WTC11 (cell line): ENCODE measurements around the gene FTH1. TPM values are rescaled to one million over a fixed set of nuclear protein-coding genes. Genes with fewer than 3 reads are reported as not detected.

ENCODE experiments used
- ATAC-seq: fragments of 200-7000 bp; cut with Tn5 transposase; 2 replicates; pipeline ENCODE4 v1.10.0; 2021; ENCODE audit warnings: mild to moderate bottlenecking, moderate library complexity
- CTCF ChIA-PET: fragments of 300-600 bp; sonication (Branson Sonifier 250); formaldehyde crosslinking; loops from one replicate; lab custom pipeline; 2021; ENCODE audit warnings: antibody characterized with exemption; lab: Charles Lee
- POLR2A ChIA-PET: fragments of 350-600 bp; sonication (Branson Sonifier 250); formaldehyde crosslinking; loops from one replicate; lab custom pipeline; 2021; ENCODE audit warnings: antibody characterized with exemption; lab: Charles Lee
- DNase-seq: peaks from one replicate; pipeline ENCODE4 v3.0.0; 2021; ENCODE audit warnings: low spot score
- H3K27ac Mint-ChIP-seq: 2 replicates; pipeline ENCODE4 v1.8.0; 2021; ENCODE audit warnings: mixed read lengths
- H3K27me3 Mint-ChIP-seq: 2 replicates; pipeline ENCODE4 v1.8.0; 2021; ENCODE audit warnings: low read depth, mild to moderate bottlenecking, moderate library complexity, mixed read lengths
- H3K36me3 Mint-ChIP-seq: 2 replicates; pipeline ENCODE4 v1.8.0; 2021; ENCODE audit warnings: mixed read lengths
- H3K4me1 Mint-ChIP-seq: 2 replicates; pipeline ENCODE4 v1.8.0; 2022; ENCODE audit warnings: mixed read lengths
- H3K4me3 Mint-ChIP-seq: 2 replicates; pipeline ENCODE4 v1.8.0; 2021; ENCODE audit warnings: mild to moderate bottlenecking, moderate library complexity, mixed read lengths
- H3K9me3 Mint-ChIP-seq: 2 replicates; pipeline ENCODE4 v1.8.0; 2021; ENCODE audit warnings: mixed read lengths
- ATF1 ChIP-seq: sonication (generic); formaldehyde crosslinking; IDR thresholded peaks from 2 replicates; pipeline ENCODE4 v1.8.1; 2023; ENCODE audit warnings: mild to moderate bottlenecking, moderate library complexity, missing genetic modification reagents
- E2F5 ChIP-seq: sonication (generic); formaldehyde crosslinking; IDR thresholded peaks from 2 replicates; pipeline ENCODE4 v1.8.1; 2022; ENCODE audit warnings: mild to moderate bottlenecking, moderate library complexity, missing genetic modification reagents
- FOXJ3 ChIP-seq: sonication (generic); formaldehyde crosslinking; IDR thresholded peaks from 2 replicates; pipeline ENCODE4 v1.9.0; 2021; ENCODE audit warnings: missing genetic modification reagents, mild to moderate bottlenecking, borderline replicate concordance
- FOXP4 ChIP-seq: sonication (generic); formaldehyde crosslinking; IDR thresholded peaks from 2 replicates; pipeline ENCODE4 v1.8.0; 2022; ENCODE audit warnings: mild to moderate bottlenecking, missing genetic modification reagents
- HMGXB4 ChIP-seq: sonication (generic); formaldehyde crosslinking; IDR thresholded peaks from 2 replicates; pipeline ENCODE4 v1.8.1; 2023; ENCODE audit warnings: mild to moderate bottlenecking, moderate library complexity, missing genetic modification reagents
- MAX ChIP-seq: sonication (generic); formaldehyde crosslinking; IDR thresholded peaks from 2 replicates; pipeline ENCODE4 v1.8.0; 2022; ENCODE audit warnings: mild to moderate bottlenecking, missing genetic modification reagents
- MYBL2 ChIP-seq: sonication (generic); formaldehyde crosslinking; IDR thresholded peaks from 2 replicates; pipeline ENCODE4 v1.8.1; 2023; ENCODE audit warnings: mild to moderate bottlenecking, moderate library complexity, missing genetic modification reagents
- NFE2L1 ChIP-seq: sonication (generic); formaldehyde crosslinking; IDR thresholded peaks from 2 replicates; pipeline ENCODE4 v1.8.1; 2023; ENCODE audit warnings: missing genetic modification reagents
- NR2C2 ChIP-seq: sonication (generic); formaldehyde crosslinking; IDR thresholded peaks from 2 replicates; pipeline ENCODE4 v1.8.0; 2022; ENCODE audit warnings: mild to moderate bottlenecking, missing genetic modification reagents
- OVOL2 ChIP-seq: fragments of 250-450 bp; sonication (Bioruptor Pico); IDR thresholded peaks from 2 replicates; pipeline ENCODE4 v1.9.0; 2021; ENCODE audit warnings: mild to moderate bottlenecking, borderline replicate concordance
- PRRX2 ChIP-seq: fragments of 250-450 bp; sonication (Bioruptor Pico); IDR thresholded peaks from 2 replicates; pipeline ENCODE4 v1.8.0; 2021; ENCODE audit warnings: mild to moderate bottlenecking
- SMAD3 ChIP-seq: sonication (generic); formaldehyde crosslinking; IDR thresholded peaks from 2 replicates; pipeline ENCODE4 v1.8.0; 2022; ENCODE audit warnings: missing genetic modification reagents, mild to moderate bottlenecking, borderline replicate concordance
- SMAD4 ChIP-seq: sonication (generic); formaldehyde crosslinking; IDR thresholded peaks from 2 replicates; pipeline ENCODE4 v1.8.0; 2022; ENCODE audit warnings: mild to moderate bottlenecking, missing genetic modification reagents
- TCF7 ChIP-seq: sonication (generic); formaldehyde crosslinking; IDR thresholded peaks from 2 replicates; pipeline ENCODE4 v1.8.0; 2022; ENCODE audit warnings: mild to moderate bottlenecking, low read depth, missing genetic modification reagents, moderate library complexity
- TEAD4 ChIP-seq: sonication (generic); formaldehyde crosslinking; IDR thresholded peaks from 2 replicates; pipeline ENCODE4 v1.8.0; 2022; ENCODE audit warnings: mild to moderate bottlenecking, missing genetic modification reagents
- USF1 ChIP-seq: sonication (generic); formaldehyde crosslinking; IDR thresholded peaks from 2 replicates; pipeline ENCODE4 v1.8.0; 2022; ENCODE audit warnings: mild to moderate bottlenecking, missing genetic modification reagents
- ZBTB21 ChIP-seq: sonication (generic); formaldehyde crosslinking; IDR thresholded peaks from 2 replicates; pipeline ENCODE4 v1.8.1; 2023; ENCODE audit warnings: mild to moderate bottlenecking, missing genetic modification reagents, borderline replicate concordance
- ZBTB43 ChIP-seq: sonication (generic); formaldehyde crosslinking; IDR thresholded peaks from 2 replicates; pipeline ENCODE4 v1.8.1; 2023; ENCODE audit warnings: mild to moderate bottlenecking, missing genetic modification reagents
- ZNF138 ChIP-seq: sonication (generic); formaldehyde crosslinking; conservative IDR thresholded peaks from 2 replicates; pipeline ENCODE4 v1.8.1; 2022; ENCODE audit warnings: mild to moderate bottlenecking, moderate library complexity, missing genetic modification reagents
- ZNF219 ChIP-seq: sonication (generic); formaldehyde crosslinking; IDR thresholded peaks from 2 replicates; pipeline ENCODE4 v1.8.0; 2023; ENCODE audit warnings: missing genetic modification reagents, mild to moderate bottlenecking, borderline replicate concordance
- ZNF263 ChIP-seq: sonication (generic); formaldehyde crosslinking; IDR thresholded peaks from 2 replicates; pipeline ENCODE4 v1.8.1; 2022; ENCODE audit warnings: low read depth, mild to moderate bottlenecking, moderate library complexity, missing genetic modification reagents
- ZNF396 ChIP-seq: fragments of 250-450 bp; sonication (Bioruptor Pico); IDR thresholded peaks from 2 replicates; pipeline ENCODE4 v1.8.0; 2021; ENCODE audit warnings: mild to moderate bottlenecking, moderate library complexity, borderline replicate concordance
- total RNA-seq: library from RNA; stranded (reverse); gene quantifications from 3 replicates; pipeline ENCODE4 v1.2.3, GENCODE V29; 2021

Gene FTH1
- total RNA-seq, 1 experiment from 2014 or later, result 1,108 TPM

- TF ChIP-seq FOXP4 (CRISPR knock-in tag), result no peak
- TF ChIP-seq NFE2L1 (CRISPR knock-in tag), result no peak
- no peak for TF ChIP-seq ZNF396 (CRISPR knock-in tag)
- no peak for TF ChIP-seq ZNF219
- TF ChIP-seq TEAD4, result no peak
These were observed 16.0 kb upstream of the FTH1 start (continued) for GRCh38 chr11:61983419-61983818.

GRCh38 chr11:61980783-61981541 lies 13.5 kb upstream of the FTH1 start:
- TF ChIP-seq ZNF138 (CRISPR knock-in tag), result no peak
- no peak for TF ChIP-seq MAX (CRISPR knock-in tag)
- TF ChIP-seq NR2C2, result no peak
- no peak for TF ChIP-seq TEAD4
- no peak for TF ChIP-seq ZNF263 (CRISPR knock-in tag)
- no peak for TF ChIP-seq PRRX2
- TF ChIP-seq ATF1, result no peak
- no peak for TF ChIP-seq FOXJ3
- TF ChIP-seq SMAD4 (CRISPR knock-in tag), result no peak
- TF ChIP-seq MYBL2 (CRISPR knock-in tag), result no peak
- TF ChIP-seq OVOL2, result no peak
- TF ChIP-seq SMAD3, result no peak
- no peak for TF ChIP-seq ZBTB43 (CRISPR knock-in tag)
- no peak for TF ChIP-seq HMGXB4 (CRISPR knock-in tag)
- no peak for TF ChIP-seq E2F5 (CRISPR knock-in tag)
- TF ChIP-seq ZNF396 (CRISPR knock-in tag), result no peak
- no peak for TF ChIP-seq USF1 (CRISPR knock-in tag)
- TF ChIP-seq ZBTB21 (CRISPR knock-in tag), result no peak
- TF ChIP-seq TCF7 (CRISPR knock-in tag), result no peak
- POLR2A ChIA-PET, result no interaction called here
- CTCF ChIA-PET, result interaction anchor here (0.5 to 3.6 kb wide), 4 partner anchors 26 to 679 kb away, joined by 3 to 16 read pairs (median 8); no protein-coding TSS in a partner anchor
- H3K36me3 Mint-ChIP-seq, result peaks cover 5% of the 10 kb centered on the region
- peaks cover 5% of the 10 kb centered on the region for H3K9me3 Mint-ChIP-seq
- peaks cover 20% of the 10 kb centered on the region for H3K4me1 Mint-ChIP-seq
- no peak overlapping the region for H3K4me3 Mint-ChIP-seq
- DNase-seq (no peak), ATAC-seq (peak; percentile 25; the same call in 1 of the 2 replicates)
- 0 out of 2 replicates have a peak overlapping the region, but pooled peaks have one; percentile 10 for H3K27ac Mint-ChIP-seq
- H3K27me3 Mint-ChIP-seq, result peaks cover 54% of the 10 kb centered on the region
